AG09319 (cell line): ENCODE measurements around the gene PSMB10.
A peak's percentile ranks its signal among the peaks of the same experiment; 100 is the strongest.
"Not testable (repeated sequence)": the region's sequence is repeated elsewhere in the genome, so short reads cannot be mapped to it uniquely, and the experiment has no call there.

Source experiments
- DNase-seq: peaks from one replicate; pipeline ENCODE4 v3.0.0-alpha.2; 2010; ENCODE audit warnings: low read depth; ENCODE audit errors: extremely low read depth
- TF ChIP-seq, protein P1 (sequence below): IDR thresholded peaks from 2 replicates; pipeline ENCODE4 v1.5.1; 2011; ENCODE audit warnings: low read depth, mild to moderate bottlenecking, inconsistent platforms, low read length, moderate library complexity

Gene PSMB10

DNA sequence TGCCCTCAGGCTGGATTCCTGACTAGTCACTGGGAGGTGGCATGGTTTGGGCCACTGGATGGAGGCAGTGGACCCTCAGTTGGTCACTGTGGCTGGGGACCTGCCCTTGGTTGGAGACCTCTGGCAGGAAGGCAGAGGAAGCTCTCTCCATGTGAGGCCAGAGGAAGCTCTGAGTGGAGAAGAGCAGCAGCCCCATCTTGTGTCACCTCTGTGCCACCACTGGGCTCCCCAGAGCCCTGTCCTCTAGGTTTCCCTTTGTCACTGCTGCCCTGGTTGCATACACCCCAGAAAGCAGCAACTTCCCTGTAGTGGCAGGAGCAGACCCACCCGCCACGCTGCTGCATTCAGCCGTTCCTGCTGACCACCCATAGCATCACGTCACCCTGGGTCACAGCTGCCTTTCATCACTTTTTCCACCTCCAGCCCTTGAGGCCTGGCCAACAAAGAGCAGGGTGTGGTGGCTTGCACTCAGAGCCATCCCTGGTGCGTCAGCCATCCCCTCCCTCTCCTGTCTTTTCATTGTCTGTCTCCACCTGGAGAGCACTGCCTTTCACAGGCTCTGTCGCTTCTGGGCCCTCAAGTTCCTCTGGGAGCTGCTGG, 16.9 kb downstream of the PSMB10 start:
- no peak for DNase-seq
- TF ChIP-seq, protein P1, sequence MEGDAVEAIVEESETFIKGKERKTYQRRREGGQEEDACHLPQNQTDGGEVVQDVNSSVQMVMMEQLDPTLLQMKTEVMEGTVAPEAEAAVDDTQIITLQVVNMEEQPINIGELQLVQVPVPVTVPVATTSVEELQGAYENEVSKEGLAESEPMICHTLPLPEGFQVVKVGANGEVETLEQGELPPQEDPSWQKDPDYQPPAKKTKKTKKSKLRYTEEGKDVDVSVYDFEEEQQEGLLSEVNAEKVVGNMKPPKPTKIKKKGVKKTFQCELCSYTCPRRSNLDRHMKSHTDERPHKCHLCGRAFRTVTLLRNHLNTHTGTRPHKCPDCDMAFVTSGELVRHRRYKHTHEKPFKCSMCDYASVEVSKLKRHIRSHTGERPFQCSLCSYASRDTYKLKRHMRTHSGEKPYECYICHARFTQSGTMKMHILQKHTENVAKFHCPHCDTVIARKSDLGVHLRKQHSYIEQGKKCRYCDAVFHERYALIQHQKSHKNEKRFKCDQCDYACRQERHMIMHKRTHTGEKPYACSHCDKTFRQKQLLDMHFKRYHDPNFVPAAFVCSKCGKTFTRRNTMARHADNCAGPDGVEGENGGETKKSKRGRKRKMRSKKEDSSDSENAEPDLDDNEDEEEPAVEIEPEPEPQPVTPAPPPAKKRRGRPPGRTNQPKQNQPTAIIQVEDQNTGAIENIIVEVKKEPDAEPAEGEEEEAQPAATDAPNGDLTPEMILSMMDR = no peak

DNA sequence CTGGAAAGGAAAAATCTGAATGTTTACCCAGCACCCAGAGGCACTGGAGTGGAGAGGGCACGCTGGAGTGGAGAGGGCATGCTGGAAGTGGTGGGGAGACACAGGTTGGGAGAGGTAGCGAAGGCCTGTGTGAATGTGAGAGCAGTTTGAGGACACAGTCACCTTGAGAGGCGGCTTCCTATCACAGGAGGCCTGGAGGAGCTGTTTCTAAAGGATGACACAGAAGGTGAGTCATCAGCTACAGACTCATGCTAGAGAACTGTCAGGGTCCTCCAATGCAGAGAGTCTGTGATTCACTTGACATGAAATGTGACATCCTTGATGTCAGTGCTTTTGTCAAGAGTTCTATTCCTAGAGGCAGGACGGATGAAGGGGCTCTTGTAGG, 18.8 kb downstream of the PSMB10 start:
- no peak for DNase-seq
- TF ChIP-seq, protein P1 = no peak

DNA sequence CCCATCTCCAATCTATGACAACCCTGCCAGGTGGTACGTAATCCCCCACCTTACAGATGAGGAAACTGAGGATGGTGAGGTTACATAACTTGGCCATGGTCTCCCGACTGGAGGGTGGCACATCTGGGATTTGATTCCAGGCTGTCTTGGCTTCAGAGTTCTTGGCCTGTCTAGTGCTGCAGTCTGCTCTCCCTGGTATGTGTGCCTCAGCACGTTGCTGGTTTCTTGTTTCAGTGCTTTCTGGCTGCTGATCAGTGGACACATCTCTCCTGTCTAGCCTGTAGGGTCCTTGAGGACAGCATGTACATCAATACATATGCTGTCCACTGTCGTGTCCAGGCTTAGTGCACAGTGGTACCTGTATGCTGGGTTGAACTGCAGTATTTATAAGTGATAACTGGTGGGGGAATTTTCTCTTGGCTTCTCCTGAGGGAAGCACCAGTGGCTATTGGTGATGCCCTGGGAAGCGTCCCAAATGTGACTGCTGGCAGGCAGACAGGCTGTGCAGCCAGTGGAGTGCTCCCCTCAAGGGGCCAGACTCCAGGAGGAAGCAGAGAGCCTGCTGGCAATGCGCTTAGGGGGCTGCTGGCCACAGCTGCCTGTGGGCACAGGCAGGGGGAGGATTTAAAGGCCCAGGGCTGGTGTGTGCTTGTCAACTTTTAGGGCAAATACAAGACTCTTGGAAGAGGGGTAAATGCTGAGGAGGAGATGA, 19.4 kb downstream of the PSMB10 start:
- TF ChIP-seq, protein P1 = no peak
- DNase-seq = no peak

DNA sequence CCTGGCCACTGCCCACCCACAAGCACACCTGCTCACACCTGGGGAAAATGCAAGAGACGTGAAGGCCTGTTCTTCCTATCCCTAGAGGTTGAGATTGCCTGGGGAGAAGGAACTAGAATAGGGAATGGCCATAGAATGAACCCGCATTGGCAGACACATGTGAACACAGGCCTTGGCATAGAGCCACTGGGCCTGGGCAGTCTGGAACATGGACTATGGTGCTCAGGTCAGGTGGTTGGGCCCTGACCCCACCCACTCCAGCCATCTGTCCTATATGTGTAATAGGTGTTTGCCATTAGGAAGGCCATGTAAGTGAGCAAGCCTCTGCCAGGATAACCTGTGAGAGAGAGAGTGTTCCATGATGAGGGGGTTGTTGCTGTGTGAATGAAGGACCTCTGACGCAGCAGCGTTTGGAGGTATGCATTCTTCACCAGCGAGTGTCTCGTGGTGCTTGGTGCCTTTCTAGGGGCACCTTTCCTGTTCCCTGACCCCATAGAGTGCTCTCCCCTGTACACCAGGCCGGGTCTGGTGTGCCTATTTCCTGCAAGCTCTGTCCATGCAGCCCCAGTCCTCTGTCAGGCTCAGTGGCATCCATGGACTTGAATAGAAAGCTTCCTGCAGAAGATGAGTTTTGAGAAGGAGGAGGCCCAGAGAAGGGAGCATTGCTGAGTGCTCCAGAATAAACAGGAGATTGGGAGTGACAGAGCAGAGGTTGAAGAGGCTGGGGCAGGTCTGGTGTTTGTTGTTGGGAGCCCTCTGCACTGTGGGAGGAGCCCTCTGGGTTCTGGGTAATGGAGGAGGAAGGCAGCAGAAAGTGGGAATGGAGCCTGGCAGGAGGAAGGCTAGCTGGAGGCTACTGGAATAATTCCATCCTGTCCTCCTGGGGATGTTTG, 20.6 kb downstream of the PSMB10 start:
- TF ChIP-seq, protein P1 = no peak
- DNase-seq = no peak

DNA sequence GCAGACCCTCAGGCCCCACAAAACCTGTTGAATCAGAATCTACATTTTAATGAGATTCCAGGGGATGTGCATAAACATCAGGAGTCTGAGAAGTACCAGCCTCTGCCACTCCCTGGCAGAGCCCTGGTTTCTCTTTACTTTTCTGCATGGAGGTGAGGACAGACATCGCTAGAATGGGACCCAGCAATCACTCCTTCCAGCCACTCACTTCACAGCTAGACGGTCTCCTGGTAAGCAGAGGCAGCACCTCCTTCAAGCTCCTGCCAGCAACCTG, 21.2 kb downstream of the PSMB10 start:
- not testable (repeated sequence) for DNase-seq

DNA sequence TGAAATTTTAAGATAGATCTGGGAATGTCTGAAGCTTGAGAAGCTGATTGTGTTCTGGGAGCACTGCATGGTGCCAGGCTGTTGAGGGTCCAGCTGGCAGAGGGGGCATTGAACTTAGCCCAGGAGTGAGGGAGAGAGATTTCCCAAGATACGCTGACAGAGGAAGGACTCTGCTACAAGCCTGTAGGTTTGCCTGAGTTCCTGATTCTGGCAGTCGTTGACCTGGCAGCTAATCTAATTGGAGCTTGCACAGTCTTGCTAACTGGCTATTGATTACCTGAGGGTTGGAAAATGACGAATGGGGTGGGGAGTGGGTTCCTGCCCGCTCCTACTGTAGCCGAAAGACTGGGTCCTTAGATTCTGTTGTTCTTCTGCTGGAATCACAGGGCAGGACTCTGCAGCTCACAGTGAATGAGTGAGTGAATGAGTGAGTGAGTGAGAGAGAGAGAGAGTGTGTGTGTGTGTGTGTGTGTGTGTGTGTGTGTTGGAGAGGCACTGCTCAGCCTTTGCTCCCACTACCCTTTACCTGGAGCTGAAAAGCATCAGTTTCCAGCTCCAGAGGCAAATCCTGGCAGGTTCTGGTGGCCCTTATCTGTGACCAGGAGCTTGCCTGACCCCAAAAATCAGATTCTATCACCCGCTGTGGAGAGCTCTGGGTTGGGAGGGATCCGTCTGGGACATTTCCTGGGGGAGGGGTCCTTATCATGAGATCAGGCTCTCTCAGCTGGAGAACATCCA, 21.7 kb downstream of the PSMB10 start:
- TF ChIP-seq, protein P1 = no peak

DNA sequence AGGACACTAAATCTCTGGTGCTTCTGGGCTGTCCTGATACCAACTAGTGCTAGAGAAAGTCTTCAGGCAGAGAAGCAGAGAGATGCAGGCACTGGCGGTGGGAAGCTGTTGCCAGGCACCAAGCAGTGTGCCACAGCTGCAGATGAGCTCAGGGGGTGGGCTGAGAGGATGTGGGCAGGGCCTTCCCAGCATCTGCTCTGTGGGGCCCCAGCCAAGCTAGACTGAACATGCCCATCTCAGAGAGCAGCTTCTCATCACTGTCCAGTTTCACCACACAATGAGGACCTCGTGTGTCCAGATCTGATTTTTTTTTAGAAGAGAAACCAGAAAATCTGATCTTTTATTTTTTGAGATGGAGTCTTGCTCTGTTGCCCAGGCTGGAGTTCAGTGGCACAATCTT, 26.5 kb downstream of the PSMB10 start:
- TF ChIP-seq, protein P1 = no peak
- peak; percentile 42 for DNase-seq

More for the DNA sequence above, 21.7 kb downstream of the PSMB10 start:
- no peak for DNase-seq
